GM12875 (cell line): ENCODE results near the gene HTR2A.

Source experiments
- H3K4me3 ChIP-seq: one replicate; pipeline ENCODE4 v1.5.1; 2011; ENCODE audit warnings: low read depth, low read length, control low read depth
- TF ChIP-seq, protein P1 (sequence below): IDR thresholded peaks from 2 replicates; pipeline ENCODE4 v1.5.1; 2011; ENCODE audit warnings: low read depth, mild to moderate bottlenecking, control low read depth, inconsistent platforms, low read length, moderate library complexity, borderline replicate concordance; ENCODE audit not compliant: insufficient read depth

HTR2A gene

DNA sequence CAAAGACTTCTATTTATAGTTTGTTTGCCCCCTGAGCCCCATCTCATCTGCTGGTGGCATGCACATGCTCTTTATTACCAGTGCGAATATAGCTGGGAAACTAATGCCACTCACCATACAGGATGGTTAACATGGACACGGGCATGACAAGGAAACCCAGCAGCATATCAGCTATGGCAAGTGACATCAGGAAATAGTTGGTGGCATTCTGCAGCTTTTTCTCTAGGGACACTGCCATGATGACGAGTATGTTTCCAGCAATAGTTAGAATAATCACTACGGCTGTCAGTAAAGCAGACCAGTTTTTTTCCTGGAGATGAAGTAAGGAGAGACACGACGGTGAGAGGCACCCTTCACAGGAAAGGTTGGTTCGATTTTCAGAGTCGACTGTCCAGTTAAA, 1.5 kb downstream of the HTR2A start:
- H3K4me3 ChIP-seq, result no peak overlapping the region

DNA sequence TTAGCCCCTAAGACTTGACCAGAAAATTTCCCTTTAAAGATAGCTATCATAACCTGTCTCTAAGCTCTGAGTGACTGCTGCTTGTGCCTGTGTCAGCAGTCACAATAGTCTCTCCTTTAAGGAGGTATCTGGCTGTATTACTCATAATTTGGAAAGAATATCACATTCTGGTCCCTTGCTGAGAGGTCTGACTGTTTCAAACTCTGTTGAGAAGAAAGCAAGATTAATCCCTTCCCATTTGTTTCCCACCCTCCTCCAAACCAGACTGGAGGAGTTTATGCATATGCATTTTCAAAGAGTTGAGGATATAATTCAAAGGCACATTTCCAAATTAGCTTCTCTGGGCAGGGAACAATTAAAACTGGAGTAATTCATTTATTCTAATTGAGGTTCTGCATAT, 2.3 kb downstream of the HTR2A start:
- H3K4me3 ChIP-seq, result no peak overlapping the region
- TF ChIP-seq, protein P1, sequence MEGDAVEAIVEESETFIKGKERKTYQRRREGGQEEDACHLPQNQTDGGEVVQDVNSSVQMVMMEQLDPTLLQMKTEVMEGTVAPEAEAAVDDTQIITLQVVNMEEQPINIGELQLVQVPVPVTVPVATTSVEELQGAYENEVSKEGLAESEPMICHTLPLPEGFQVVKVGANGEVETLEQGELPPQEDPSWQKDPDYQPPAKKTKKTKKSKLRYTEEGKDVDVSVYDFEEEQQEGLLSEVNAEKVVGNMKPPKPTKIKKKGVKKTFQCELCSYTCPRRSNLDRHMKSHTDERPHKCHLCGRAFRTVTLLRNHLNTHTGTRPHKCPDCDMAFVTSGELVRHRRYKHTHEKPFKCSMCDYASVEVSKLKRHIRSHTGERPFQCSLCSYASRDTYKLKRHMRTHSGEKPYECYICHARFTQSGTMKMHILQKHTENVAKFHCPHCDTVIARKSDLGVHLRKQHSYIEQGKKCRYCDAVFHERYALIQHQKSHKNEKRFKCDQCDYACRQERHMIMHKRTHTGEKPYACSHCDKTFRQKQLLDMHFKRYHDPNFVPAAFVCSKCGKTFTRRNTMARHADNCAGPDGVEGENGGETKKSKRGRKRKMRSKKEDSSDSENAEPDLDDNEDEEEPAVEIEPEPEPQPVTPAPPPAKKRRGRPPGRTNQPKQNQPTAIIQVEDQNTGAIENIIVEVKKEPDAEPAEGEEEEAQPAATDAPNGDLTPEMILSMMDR, result no peak

More for the DNA sequence above, 1.5 kb downstream of the HTR2A start:
- TF ChIP-seq, protein P1, result no peak

- TF ChIP-seq, protein P1, result peak; percentile 94
- peak overlapping the region; percentile 44 for H3K4me3 ChIP-seq
Measured at GRCh38 chr13:46893798-46894560, 2.9 kb downstream of the HTR2A start.

DNA sequence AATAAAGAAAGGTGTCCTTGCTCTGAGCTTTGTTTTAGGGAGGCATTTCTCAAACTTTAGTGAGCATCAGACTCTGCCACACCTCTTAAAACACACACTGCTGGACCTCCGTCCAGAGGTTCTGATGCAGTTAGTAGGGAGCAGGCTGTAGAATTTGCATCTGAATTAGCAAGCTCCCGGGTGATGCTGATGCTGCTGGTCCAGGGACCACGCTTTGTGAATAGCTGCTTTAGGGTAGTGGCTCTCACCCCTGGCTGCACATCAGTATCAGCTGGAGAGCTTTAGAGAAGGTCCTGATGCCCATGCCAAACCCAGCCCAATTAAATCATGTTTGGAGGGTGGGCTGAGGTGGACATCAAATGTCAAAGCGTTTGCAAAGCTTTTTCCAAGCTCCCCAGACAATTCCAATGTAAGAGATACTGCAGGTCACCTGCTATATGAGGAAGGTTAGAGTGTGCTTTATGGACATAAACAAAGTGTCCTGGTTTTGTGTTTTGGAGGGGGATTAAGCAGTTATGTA, 3.6 kb downstream of the HTR2A start:
- H3K4me3 ChIP-seq, result no peak overlapping the region

GRCh38 chr13:46885018-46885417, 11.8 kb downstream of the HTR2A start:
- TF ChIP-seq, protein P1, result no peak
- H3K4me3 ChIP-seq, result no peak overlapping the region

More for the DNA sequence above, 3.6 kb downstream of the HTR2A start:
- TF ChIP-seq, protein P1, result no peak

- H3K4me3 ChIP-seq, result no peak overlapping the region
- TF ChIP-seq, protein P1, result no peak
Measured at GRCh38 chr13:46884531-46884930, 12.3 kb downstream of the HTR2A start.

- no peak overlapping the region for H3K4me3 ChIP-seq
Measured at GRCh38 chr13:46881621-46882020, 15.2 kb downstream of the HTR2A start.

More at GRCh38 chr13:46881621-46882020, 15.2 kb downstream of the HTR2A start:
- TF ChIP-seq, protein P1, result no peak
